GM12878 (cell line): ENCODE results near the gene MRPL57. TPM values are rescaled to one million over a fixed set of nuclear protein-coding genes. Genes with fewer than 3 reads are reported as not detected.

Experiments used
- ATAC-seq: fragments of 200-7000 bp; cut with Tn5 transposase; 3 replicates; pipeline ENCODE4 v1.9.1; 2020; ENCODE audit warnings: mild to moderate bottlenecking, moderate library complexity
- BruUV-seq: library from RNA; stranded (reverse); fragments of 400-500 nt; replicated peaks from 2 replicates; lab custom pipeline; 2021; lab: Mats Ljungman, UMichigan
- CTCF ChIA-PET: fragments of 300-600 bp; sonication (Branson Sonifier 250); formaldehyde crosslinking; extraction: SDS; loops from one replicate; lab custom pipeline; 2021; ENCODE audit warnings: inconsistent platforms; lab: Yijun Ruan, JAX
- POLR2A ChIA-PET: fragments of 350-600 bp; formaldehyde crosslinking; extraction: SDS; loops from one replicate; lab custom pipeline; 2021; ENCODE audit warnings: inconsistent platforms; lab: Charles Lee
- RAD21 ChIA-PET: fragments of 300-600 bp; sonication (Branson Sonifier 250); formaldehyde crosslinking; loops from one replicate; lab custom pipeline; 2023; ENCODE audit warnings: antibody characterized with exemption; ENCODE audit not compliant: unreplicated experiment; lab: Charles Lee
- SMC1A ChIA-PET: fragments of 300-600 bp; sonication (Branson Sonifier 250); formaldehyde crosslinking; loops from one replicate; lab custom pipeline; 2023; ENCODE audit not compliant: unreplicated experiment, uncharacterized antibody; lab: Charles Lee
- DNase-seq: peaks from one replicate; pipeline ENCODE4 v3.0.0-alpha.2; 2011; ENCODE audit warnings: low read depth, low spot score
- FAIRE-seq: peaks from 3 replicates; lab custom pipeline; 2011; peaks lifted over from hg19 to GRCh38; lab: Jason Lieb, UNC
- H2AFZ ChIP-seq: 2 replicates; pipeline ENCODE4 v1.6.0; 2011; ENCODE audit warnings: low read depth, low read length, control low read depth; ENCODE audit not compliant: control insufficient read depth
- H3K27ac ChIP-seq: 2 replicates; pipeline ENCODE4 v1.5.1; 2011; ENCODE audit warnings: control low read depth; ENCODE audit not compliant: control insufficient read depth, insufficient read depth
- H3K27me3 ChIP-seq, 2 experiments: replicated peaks in 1 of 2; 2 replicates each; pipeline versions ENCODE4 v1.6.0 to v1.6.1; 2011; ENCODE audit warnings: low read length in 1 of 2; ENCODE audit not compliant: control insufficient read depth in 2 of 2, insufficient read depth in 2 of 2
- H3K36me3 ChIP-seq, 2 experiments: 2 replicates each; pipeline ENCODE4 v1.5.1; 2011; ENCODE audit warnings: low read length in 1 of 2; ENCODE audit not compliant: control insufficient read depth in 2 of 2, insufficient read depth in 2 of 2
- H3K4me1 ChIP-seq: 2 replicates; pipeline ENCODE4 v1.6.1; 2011; ENCODE audit warnings: mild to moderate bottlenecking, low read length, moderate library complexity, mixed read lengths; ENCODE audit not compliant: control insufficient read depth, insufficient read depth
- H3K4me2 ChIP-seq: 2 replicates; pipeline ENCODE4 v1.6.0; 2011; ENCODE audit warnings: control low read depth; ENCODE audit not compliant: control insufficient read depth, insufficient read depth
- H3K4me3 ChIP-seq: fragments of 200-600 bp; sonication (generic); 2 replicates; pipeline ENCODE4 v1.5.1; 2016
- H3K79me2 ChIP-seq: 2 replicates; pipeline ENCODE4 v1.6.0; 2011; ENCODE audit warnings: low read length; ENCODE audit not compliant: control insufficient read depth, insufficient read depth
- H3K9ac ChIP-seq: 2 replicates; pipeline ENCODE4 v1.8.0; 2011; ENCODE audit warnings: low read length, control low read depth, mixed read lengths; ENCODE audit not compliant: control insufficient read depth, insufficient read depth
- H3K9me3 ChIP-seq: replicated peaks from 3 replicates; pipeline ENCODE4 v1.5.1; 2011; ENCODE audit warnings: mild to moderate bottlenecking, low read length; ENCODE audit not compliant: control insufficient read depth, insufficient read depth
- H4K20me1 ChIP-seq: 2 replicates; pipeline ENCODE4 v1.6.0; 2011; ENCODE audit not compliant: control insufficient read depth, insufficient read depth
- BCL11A ChIP-seq: IDR thresholded peaks from 2 replicates; pipeline ENCODE4 v1.6.1; 2011; ENCODE audit warnings: low read depth, low read length
- CHD1 ChIP-seq: IDR thresholded peaks from 2 replicates; pipeline ENCODE4 v1.6.1; 2012; ENCODE audit warnings: low read depth, low read length, improper control_type of control experiment
- FOS ChIP-seq: IDR thresholded peaks from 3 replicates; pipeline ENCODE4 v1.6.1; 2011; ENCODE audit warnings: borderline replicate concordance; ENCODE audit not compliant: insufficient read length; ENCODE audit errors: extremely low read depth
- JUND ChIP-seq: IDR thresholded peaks from 2 replicates; pipeline ENCODE4 v1.6.1; 2012; ENCODE audit warnings: low read depth, mild to moderate bottlenecking, low read length, improper control_type of control experiment, moderate library complexity
- KAT2A ChIP-seq: conservative IDR thresholded peaks from 2 replicates; pipeline ENCODE4 v1.6.1; 2011; ENCODE audit warnings: low read depth, low read length; ENCODE audit not compliant: control insufficient read depth
- MYC ChIP-seq: IDR thresholded peaks from 2 replicates; pipeline ENCODE4 v1.6.1; 2011; ENCODE audit warnings: mild to moderate bottlenecking, low read length, moderate library complexity, inconsistent platforms; ENCODE audit not compliant: insufficient read depth, insufficient replicate concordance, insufficient read length, severe bottlenecking
- POU2F2 ChIP-seq: IDR thresholded peaks from 3 replicates; pipeline ENCODE4 v1.6.1; 2011; ENCODE audit warnings: low read depth, mild to moderate bottlenecking, low read length, borderline replicate concordance
- RCOR1 ChIP-seq: conservative IDR thresholded peaks from 2 replicates; pipeline ENCODE4 v1.6.1; 2012; ENCODE audit warnings: low read depth, low read length, improper control_type of control experiment
- RFX5 ChIP-seq: IDR thresholded peaks from 2 replicates; pipeline ENCODE4 v1.6.1; 2011; ENCODE audit warnings: low read depth, low read length, improper control_type of control experiment
- RUNX3 ChIP-seq: IDR thresholded peaks from 2 replicates; pipeline ENCODE4 v1.6.1; 2012; ENCODE audit warnings: low read length, inconsistent platforms
- TBL1XR1 ChIP-seq: IDR thresholded peaks from 2 replicates; pipeline ENCODE4 v1.6.1; 2012; ENCODE audit warnings: low read depth, low read length, improper control_type of control experiment
- ZBED1 ChIP-seq: IDR thresholded peaks from 2 replicates; pipeline ENCODE4 v1.6.1; 2016; ENCODE audit warnings: borderline replicate concordance
- ZNF207 ChIP-seq: fragments of 450-650 bp; IDR thresholded peaks from 2 replicates; pipeline ENCODE4 v1.6.1; 2014; ENCODE audit warnings: antibody characterized with exemption, mild to moderate bottlenecking, borderline replicate concordance
- ZZZ3 ChIP-seq: IDR thresholded peaks from 2 replicates; pipeline ENCODE4 v1.6.1; 2011; ENCODE audit warnings: low read depth; ENCODE audit not compliant: control insufficient read depth, insufficient read length
- WGBS: methylation state at CpG from one replicate; pipeline ENCODE4 v1.1.6; 2016; ENCODE audit warnings: low lambda C conversion rate; ENCODE audit not compliant: insufficient replicate concordance, insufficient coverage; ENCODE audit errors: missing lambda C conversion rate; 5-methylcytosine and 5-hydroxymethylcytosine counted together
- in situ Hi-C: fragments of 300-500 bp; cut with MboI; formaldehyde crosslinking; loops from 9 replicates; pipeline ENCODE4 v1.14.3; 2018; ENCODE audit warnings: mixed read lengths
- intact Hi-C: fragments of 100-400 bp; cut with micrococcal nuclease; formaldehyde crosslinking; loops from one replicate; pipeline ENCODE4 v1.14.2; 2022; ENCODE audit not compliant: unreplicated experiment
- polyA plus RNA-seq, 11 experiments: library from polyadenylated mRNA; depleted of rRNA in 4 of 11; unstranded in 6 of 11; stranded (reverse) in 5 of 11; fragments of >200 nt; fragmentation: Nextera tagmentation in 4 of 11; fragmentation: Illumina TruSeq in 1 of 11; extraction: Ambion mirVana in 4 of 11; extraction: Trizol in 1 of 11; gene quantifications; 1 replicate in 1 of 11; 2 replicates in 10 of 11; pipeline versions ENCODE4 v1.2.1 to v1.2.3, GENCODE V29; 2011 to 2016; ENCODE audit warnings: inconsistent platforms in 2 of 11, missing spikeins in 2 of 11, low read depth in 1 of 11
- total RNA-seq, 4 experiments: library from RNA; depleted of rRNA in 3 of 4; stranded (reverse); fragments of >200 nt in 3 of 4; fragmentation: Illumina TruSeq in 1 of 4; extraction: Trizol in 1 of 4; gene quantifications; 2 replicates each; pipeline versions ENCODE4 v1.2.1 to v1.2.3, GENCODE V29; 2013 to 2021
- TF ChIP-seq, protein P1 (sequence below): IDR thresholded peaks from 2 replicates; pipeline ENCODE4 v1.6.1; 2011; ENCODE audit warnings: borderline replicate concordance, low read depth, mild to moderate bottlenecking, moderate library complexity, low read length; ENCODE audit not compliant: insufficient read depth, poor library complexity, severe bottlenecking
- TF ChIP-seq, protein P2 (sequence below): fragments of 450-650 bp; conservative IDR thresholded peaks from 2 replicates; pipeline ENCODE4 v1.6.1; 2017; ENCODE audit warnings: mild to moderate bottlenecking, moderate library complexity
- TF ChIP-seq, protein P3 (sequence below): IDR thresholded peaks from 2 replicates; pipeline ENCODE4 v1.6.1; 2012; ENCODE audit warnings: low read depth, low read length, improper control_type of control experiment
- TF ChIP-seq, protein P4 (sequence below): fragments of 450-650 bp; IDR thresholded peaks from 2 replicates; pipeline ENCODE4 v1.6.1; 2017; ENCODE audit warnings: mild to moderate bottlenecking

Gene MRPL57
- total and polyA plus RNA-seq, 10 of the 15 experiments (the other 5 are each of a cell fraction or from before 2014, with no cell fraction given) = 10.5 to 90.6 (median 25.9) TPM

DNA sequence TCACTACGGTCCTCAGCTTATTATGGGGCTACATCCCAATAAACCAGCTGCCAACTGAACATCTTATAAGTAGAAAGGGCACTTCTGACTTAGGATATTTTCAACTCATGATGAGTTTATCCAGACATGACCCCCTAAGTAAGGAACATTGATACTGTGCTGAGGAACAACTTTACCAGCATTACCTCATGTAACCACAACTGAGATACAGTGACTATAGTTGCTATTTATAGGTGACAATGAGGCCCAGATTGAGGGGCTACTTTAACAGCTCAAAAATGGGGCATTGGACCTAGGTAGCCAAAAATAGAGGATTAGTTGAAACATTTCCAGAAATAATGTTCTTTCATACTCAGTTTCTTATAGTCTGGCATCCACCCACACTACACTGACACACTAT, 26.9 kb upstream of the MRPL57 start:
- DNase-seq (no peak), ATAC-seq (peak; percentile 79), FAIRE-seq (no peak)
- ChIA-PET CTCF (interaction anchor here (1.1 to 2.4 kb wide), 3 partner anchors 28 to 30 kb away, joined by 3 to 8 read pairs (median 3); no protein-coding TSS in a partner anchor), RAD21 (interaction anchor here (1.0 to 1.6 kb wide), 3 partner anchors 27 to 205 kb away, joined by 3 to 6 read pairs (median 3); partner anchors contain the start of genes MRPL57 and SKA3), POLR2A (interaction anchor here (0.7 kb wide), 1 partner anchor 27 kb away, joined by 3 read pairs; the partner anchor contains the start of genes MRPL57 and SKA3), SMC1A (interaction anchor here (0.8 to 1.1 kb wide), 2 partner anchors 30 to 42 kb away, joined by 3 to 4 read pairs; no protein-coding TSS in a partner anchor)
- Histone ChIP-seq H3K4me2 (no peak overlapping the region), H3K4me1 (no peaks in the 10 kb centered on the region), H2AFZ (no peak overlapping the region), H3K36me3 (peaks cover 3 to 27% of the 10 kb centered on the region in 2 experiments), H3K4me3 (no peak overlapping the region), H3K27me3 (no peaks in the 10 kb centered on the region), H3K9me3 (no peaks in the 10 kb centered on the region), H3K9ac (no peak overlapping the region), H3K27ac (no peak overlapping the region), H4K20me1 (no peaks in the 10 kb centered on the region), H3K79me2 (peaks cover 4% of the 10 kb centered on the region; the same call in 1 of the 2 replicates)
- in situ Hi-C loops (no loop called here), intact Hi-C loops (no loop called here)
- no TSS peak for BruUV-seq
- WGBS = 95% methylated on average over 1 of the region's 1 CpG
- TF ChIP-seq KAT2A (no peak), ZZZ3 (no peak), CHD1 (no peak), RCOR1 (no peak), FOS (no peak), POU2F2 (no peak), JUND (no peak), MYC (no peak), RUNX3 (peak; percentile 97), ZBED1 (no peak; the same call in 1 of the 2 replicates), RFX5 (no peak), ZNF207 (no peak), TBL1XR1 (no peak), BCL11A (no peak; the same call in 1 of the 2 replicates)
- TF ChIP-seq, protein P1, sequence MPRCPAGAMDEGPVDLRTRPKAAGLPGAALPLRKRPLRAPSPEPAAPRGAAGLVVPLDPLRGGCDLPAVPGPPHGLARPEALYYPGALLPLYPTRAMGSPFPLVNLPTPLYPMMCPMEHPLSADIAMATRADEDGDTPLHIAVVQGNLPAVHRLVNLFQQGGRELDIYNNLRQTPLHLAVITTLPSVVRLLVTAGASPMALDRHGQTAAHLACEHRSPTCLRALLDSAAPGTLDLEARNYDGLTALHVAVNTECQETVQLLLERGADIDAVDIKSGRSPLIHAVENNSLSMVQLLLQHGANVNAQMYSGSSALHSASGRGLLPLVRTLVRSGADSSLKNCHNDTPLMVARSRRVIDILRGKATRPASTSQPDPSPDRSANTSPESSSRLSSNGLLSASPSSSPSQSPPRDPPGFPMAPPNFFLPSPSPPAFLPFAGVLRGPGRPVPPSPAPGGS = no peak
- TF ChIP-seq, protein P2, sequence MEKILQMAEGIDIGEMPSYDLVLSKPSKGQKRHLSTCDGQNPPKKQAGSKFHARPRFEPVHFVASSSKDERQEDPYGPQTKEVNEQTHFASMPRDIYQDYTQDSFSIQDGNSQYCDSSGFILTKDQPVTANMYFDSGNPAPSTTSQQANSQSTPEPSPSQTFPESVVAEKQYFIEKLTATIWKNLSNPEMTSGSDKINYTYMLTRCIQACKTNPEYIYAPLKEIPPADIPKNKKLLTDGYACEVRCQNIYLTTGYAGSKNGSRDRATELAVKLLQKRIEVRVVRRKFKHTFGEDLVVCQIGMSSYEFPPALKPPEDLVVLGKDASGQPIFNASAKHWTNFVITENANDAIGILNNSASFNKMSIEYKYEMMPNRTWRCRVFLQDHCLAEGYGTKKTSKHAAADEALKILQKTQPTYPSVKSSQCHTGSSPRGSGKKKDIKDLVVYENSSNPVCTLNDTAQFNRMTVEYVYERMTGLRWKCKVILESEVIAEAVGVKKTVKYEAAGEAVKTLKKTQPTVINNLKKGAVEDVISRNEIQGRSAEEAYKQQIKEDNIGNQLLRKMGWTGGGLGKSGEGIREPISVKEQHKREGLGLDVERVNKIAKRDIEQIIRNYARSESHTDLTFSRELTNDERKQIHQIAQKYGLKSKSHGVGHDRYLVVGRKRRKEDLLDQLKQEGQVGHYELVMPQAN = no peak
- TF ChIP-seq, protein P3, sequence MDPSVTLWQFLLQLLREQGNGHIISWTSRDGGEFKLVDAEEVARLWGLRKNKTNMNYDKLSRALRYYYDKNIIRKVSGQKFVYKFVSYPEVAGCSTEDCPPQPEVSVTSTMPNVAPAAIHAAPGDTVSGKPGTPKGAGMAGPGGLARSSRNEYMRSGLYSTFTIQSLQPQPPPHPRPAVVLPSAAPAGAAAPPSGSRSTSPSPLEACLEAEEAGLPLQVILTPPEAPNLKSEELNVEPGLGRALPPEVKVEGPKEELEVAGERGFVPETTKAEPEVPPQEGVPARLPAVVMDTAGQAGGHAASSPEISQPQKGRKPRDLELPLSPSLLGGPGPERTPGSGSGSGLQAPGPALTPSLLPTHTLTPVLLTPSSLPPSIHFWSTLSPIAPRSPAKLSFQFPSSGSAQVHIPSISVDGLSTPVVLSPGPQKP = no peak
- TF ChIP-seq, protein P4, sequence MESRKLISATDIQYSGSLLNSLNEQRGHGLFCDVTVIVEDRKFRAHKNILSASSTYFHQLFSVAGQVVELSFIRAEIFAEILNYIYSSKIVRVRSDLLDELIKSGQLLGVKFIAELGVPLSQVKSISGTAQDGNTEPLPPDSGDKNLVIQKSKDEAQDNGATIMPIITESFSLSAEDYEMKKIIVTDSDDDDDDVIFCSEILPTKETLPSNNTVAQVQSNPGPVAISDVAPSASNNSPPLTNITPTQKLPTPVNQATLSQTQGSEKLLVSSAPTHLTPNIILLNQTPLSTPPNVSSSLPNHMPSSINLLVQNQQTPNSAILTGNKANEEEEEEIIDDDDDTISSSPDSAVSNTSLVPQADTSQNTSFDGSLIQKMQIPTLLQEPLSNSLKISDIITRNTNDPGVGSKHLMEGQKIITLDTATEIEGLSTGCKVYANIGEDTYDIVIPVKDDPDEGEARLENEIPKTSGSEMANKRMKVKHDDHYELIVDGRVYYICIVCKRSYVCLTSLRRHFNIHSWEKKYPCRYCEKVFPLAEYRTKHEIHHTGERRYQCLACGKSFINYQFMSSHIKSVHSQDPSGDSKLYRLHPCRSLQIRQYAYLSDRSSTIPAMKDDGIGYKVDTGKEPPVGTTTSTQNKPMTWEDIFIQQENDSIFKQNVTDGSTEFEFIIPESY = no peak
